Measurements from ENCODE around the gene ACACA. TPM values are rescaled to one million over a fixed set of nuclear protein-coding genes. Genes with fewer than 3 reads are reported as not detected.

ACACA gene
- total RNA-seq, 4 donors from 2014 or later, result 47.9 to 56.2 (median 51.4) TPM

DNA sequence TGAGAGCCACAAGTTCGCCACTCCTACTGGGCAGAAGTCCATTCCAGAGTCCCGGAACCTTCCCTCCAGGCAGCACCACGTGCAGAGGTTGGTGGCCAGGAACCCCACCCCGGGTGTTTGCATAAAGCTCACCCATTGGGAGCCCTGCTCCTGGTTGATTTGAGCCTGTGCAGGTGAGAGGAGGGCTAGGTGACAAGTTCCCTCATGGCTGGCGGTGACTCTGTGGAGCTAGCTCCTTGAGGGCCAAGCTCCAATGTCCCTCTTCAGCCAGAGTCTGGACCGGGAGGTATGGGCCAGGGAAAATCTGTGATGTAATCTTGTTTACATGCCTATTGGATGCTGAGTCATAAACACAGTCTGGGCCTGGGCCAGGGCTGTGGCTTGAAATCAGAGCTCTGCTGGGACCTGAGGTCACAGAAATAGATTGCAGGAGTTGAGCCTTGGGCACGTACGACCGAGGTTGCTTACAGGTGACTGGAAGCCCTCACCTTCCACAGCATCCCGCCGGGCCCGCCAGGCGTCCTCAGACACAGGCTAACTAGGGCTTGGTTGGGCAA lies 339.0 kb downstream of the ACACA start:
- peaks cover 14% of the 10 kb centered on the region for H3K27me3 ChIP-seq
- H3K9me3 ChIP-seq, result no peaks in the 10 kb centered on the region
- peaks cover 13% of the 10 kb centered on the region for H3K4me1 ChIP-seq
- WGBS, result 39% methylated on average over 12 of the region's 13 CpGs
- TF ChIP-seq, protein P1, sequence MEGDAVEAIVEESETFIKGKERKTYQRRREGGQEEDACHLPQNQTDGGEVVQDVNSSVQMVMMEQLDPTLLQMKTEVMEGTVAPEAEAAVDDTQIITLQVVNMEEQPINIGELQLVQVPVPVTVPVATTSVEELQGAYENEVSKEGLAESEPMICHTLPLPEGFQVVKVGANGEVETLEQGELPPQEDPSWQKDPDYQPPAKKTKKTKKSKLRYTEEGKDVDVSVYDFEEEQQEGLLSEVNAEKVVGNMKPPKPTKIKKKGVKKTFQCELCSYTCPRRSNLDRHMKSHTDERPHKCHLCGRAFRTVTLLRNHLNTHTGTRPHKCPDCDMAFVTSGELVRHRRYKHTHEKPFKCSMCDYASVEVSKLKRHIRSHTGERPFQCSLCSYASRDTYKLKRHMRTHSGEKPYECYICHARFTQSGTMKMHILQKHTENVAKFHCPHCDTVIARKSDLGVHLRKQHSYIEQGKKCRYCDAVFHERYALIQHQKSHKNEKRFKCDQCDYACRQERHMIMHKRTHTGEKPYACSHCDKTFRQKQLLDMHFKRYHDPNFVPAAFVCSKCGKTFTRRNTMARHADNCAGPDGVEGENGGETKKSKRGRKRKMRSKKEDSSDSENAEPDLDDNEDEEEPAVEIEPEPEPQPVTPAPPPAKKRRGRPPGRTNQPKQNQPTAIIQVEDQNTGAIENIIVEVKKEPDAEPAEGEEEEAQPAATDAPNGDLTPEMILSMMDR (IDR thresholded peaks at IDR 0.05), result no peak
- no peak for TF ChIP-seq EP300 (IDR thresholded peaks at IDR 0.05)
- no peak for TF ChIP-seq POLR2AphosphoS5 (IDR thresholded peaks at IDR 0.05)
- no peak for TF ChIP-seq POLR2A (IDR thresholded peaks at IDR 0.05)
- DNase-seq (ENCODE audit: low spot score in 2 of 2), result peak in 1 of 2 donors; percentile 66
- no peaks in the 10 kb centered on the region for H3K36me3 ChIP-seq
- H3K27ac ChIP-seq, result no peak overlapping the region
- H3K4me3 ChIP-seq, result no peak overlapping the region

- Histone ChIP-seq H3K4me1 (peaks cover 13% of the 10 kb centered on the region), H3K36me3 (no peaks in the 10 kb centered on the region), H3K27me3 (peaks cover 14% of the 10 kb centered on the region), H3K9me3 (no peaks in the 10 kb centered on the region), H3K4me3 (no peak overlapping the region), H3K27ac (no peak overlapping the region)
- WGBS, result 72% methylated on average over 21 of the region's 25 CpGs
- TF ChIP-seq, protein P1 (IDR thresholded peaks at IDR 0.05), result no peak
- TF ChIP-seq EP300 (IDR thresholded peaks at IDR 0.05) (no peak), POLR2A (IDR thresholded peaks at IDR 0.05) (no peak), POLR2AphosphoS5 (IDR thresholded peaks at IDR 0.05) (no peak)
- peak in 1 of 2 donors; percentile 43 for DNase-seq (ENCODE audit: low spot score in 2 of 2)
Measured at GRCh38 chr17:37066322-37067255, 340.0 kb downstream of the ACACA start.

DNA sequence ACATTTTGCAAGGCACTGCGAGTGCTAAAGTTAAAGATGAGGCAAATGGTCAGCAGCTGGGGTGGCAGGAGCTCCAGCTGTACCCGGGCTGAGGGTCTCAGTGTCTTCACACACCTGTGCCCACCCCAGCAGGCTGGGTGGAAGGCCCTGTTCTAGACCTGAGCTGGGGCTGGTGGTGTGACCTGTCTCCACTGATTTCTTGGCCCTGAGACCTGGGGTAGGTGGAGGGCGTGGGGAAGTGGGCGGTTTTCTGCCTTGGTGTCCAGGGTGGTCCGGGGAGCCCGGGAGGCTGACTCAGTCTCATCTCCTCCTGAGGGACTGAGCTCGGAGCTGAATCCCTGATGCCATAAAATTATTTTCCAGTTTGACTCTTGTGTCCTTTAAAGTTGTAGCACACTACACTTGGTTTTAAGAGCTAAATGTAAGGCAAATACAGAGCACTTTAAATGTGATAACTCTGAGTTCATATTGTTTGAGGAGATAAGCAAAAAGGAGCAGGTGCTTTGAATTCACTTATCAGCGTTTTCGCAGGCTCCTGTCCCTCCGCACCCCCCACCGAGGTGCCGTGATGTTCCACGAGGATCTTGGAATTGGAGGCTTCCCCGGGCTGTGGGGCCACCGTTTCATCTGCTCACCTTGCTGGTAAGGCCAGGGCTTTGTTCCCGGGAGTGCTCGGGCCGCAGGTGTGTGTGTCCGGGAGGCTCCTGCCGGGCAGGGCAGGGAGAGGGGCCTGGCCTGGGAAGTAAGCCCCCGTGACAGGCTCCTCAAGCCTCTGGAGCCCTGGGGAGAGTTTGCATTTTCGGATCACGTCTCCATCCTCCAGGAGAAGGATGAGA lies 340.9 kb downstream of the ACACA start:
- peaks cover 14% of the 10 kb centered on the region for H3K27me3 ChIP-seq
- no peaks in the 10 kb centered on the region for H3K9me3 ChIP-seq
- no peak overlapping the region for H3K4me3 ChIP-seq
- TF ChIP-seq EP300 (IDR thresholded peaks at IDR 0.05) (no peak), POLR2A (IDR thresholded peaks at IDR 0.05) (no peak), POLR2AphosphoS5 (IDR thresholded peaks at IDR 0.05) (no peak)
- TF ChIP-seq, protein P1 (IDR thresholded peaks at IDR 0.05), result no peak
- H3K36me3 ChIP-seq, result no peaks in the 10 kb centered on the region
- H3K4me1 ChIP-seq, result peaks cover 13% of the 10 kb centered on the region
- H3K27ac ChIP-seq, result no peak overlapping the region
- peak in 1 of 2 donors; percentile 51 for DNase-seq (ENCODE audit: low spot score in 2 of 2)
- WGBS, result 69% methylated on average over 23 of the region's 23 CpGs

GRCh38 chr17:37064956-37065355 lies 341.7 kb downstream of the ACACA start:
- Histone ChIP-seq H3K4me1 (peaks cover 13% of the 10 kb centered on the region), H3K27me3 (peaks cover 14% of the 10 kb centered on the region), H3K4me3 (no peak overlapping the region), H3K36me3 (no peaks in the 10 kb centered on the region), H3K9me3 (no peaks in the 10 kb centered on the region), H3K27ac (no peak overlapping the region)
- peak in 1 of 2 donors; percentile 40 for DNase-seq (ENCODE audit: low spot score in 2 of 2)
- 90% methylated on average over 5 of the region's 8 CpGs for WGBS
- TF ChIP-seq EP300 (IDR thresholded peaks at IDR 0.05) (no peak), POLR2A (IDR thresholded peaks at IDR 0.05) (no peak), POLR2AphosphoS5 (IDR thresholded peaks at IDR 0.05) (no peak)
- TF ChIP-seq, protein P1 (IDR thresholded peaks at IDR 0.05), result no peak

Data from suprapubic skin (tissue), 4 donors.